ENCODE data around the gene BCAS3. TPM values are rescaled to one million over a fixed set of nuclear protein-coding genes. Genes with fewer than 3 reads are reported as not detected.

BCAS3 gene
- total and polyA plus RNA-seq, 5 experiments from 2014 or later = 25.7 to 41.4 (median 32.8) TPM

GRCh38 chr17:61221597-61222471 is 544.2 kb downstream of the BCAS3 start:
- DNase-seq = peak in 3 of 10 donors; percentile 5 to 32 (median 29)
- Mint-ChIP-seq H3K27me3 (no peaks in the 10 kb centered on the region), H3K36me3 (no peaks in the 10 kb centered on the region), H3K4me1 (peaks cover 26 to 44% (median 38%) of the 10 kb centered on the region in 4 donors), H3K9me3 (no peaks in the 10 kb centered on the region), H3K4me3 (peak overlapping the region; percentile 34 to 85 (median 76)), H3K27ac (peak overlapping the region in 7 of 10 donors; percentile 35 to 87 (median 73))
- ATAC-seq = peak in 1 of 2 donors; percentile 54
- POLR2A ChIA-PET = interaction anchor here (0.6 to 0.8 kb wide), 3 partner anchors 8 to 24 kb away, joined by 3 to 5 read pairs (median 3); no protein-coding TSS in a partner anchor

DNA sequence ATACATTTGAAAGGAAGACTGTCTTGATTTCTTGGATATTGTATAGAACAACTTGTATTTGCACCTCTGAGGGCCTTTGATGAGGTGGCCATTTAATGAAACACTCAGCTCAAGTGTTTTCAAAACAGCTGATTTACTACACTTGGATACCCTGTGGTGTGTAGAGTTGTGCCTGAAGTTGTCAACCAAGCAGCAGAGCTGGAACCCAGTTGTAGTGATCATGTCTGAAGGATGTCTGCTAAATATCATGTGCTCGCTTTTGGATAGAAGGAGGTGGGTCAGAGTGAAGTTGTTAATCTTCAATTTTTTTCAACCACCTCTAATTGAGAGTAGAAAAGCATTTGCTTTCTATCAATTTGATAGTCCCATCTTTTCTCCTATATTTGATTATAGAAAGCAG is 546.1 kb downstream of the BCAS3 start:
- Mint-ChIP-seq H3K4me3 (peak overlapping the region in 6 of 10 donors; percentile 50 to 82 (median 68)), H3K36me3 (no peaks in the 10 kb centered on the region), H3K27me3 (no peaks in the 10 kb centered on the region), H3K4me1 (peaks cover 28 to 39% (median 36%) of the 10 kb centered on the region in 4 donors), H3K9me3 (no peaks in the 10 kb centered on the region), H3K27ac (peak overlapping the region in 1 of 10 donors; percentile 62)
- ATAC-seq = no peak
- DNase-seq = no peak
- POLR2A ChIA-PET = no interaction called here

DNA sequence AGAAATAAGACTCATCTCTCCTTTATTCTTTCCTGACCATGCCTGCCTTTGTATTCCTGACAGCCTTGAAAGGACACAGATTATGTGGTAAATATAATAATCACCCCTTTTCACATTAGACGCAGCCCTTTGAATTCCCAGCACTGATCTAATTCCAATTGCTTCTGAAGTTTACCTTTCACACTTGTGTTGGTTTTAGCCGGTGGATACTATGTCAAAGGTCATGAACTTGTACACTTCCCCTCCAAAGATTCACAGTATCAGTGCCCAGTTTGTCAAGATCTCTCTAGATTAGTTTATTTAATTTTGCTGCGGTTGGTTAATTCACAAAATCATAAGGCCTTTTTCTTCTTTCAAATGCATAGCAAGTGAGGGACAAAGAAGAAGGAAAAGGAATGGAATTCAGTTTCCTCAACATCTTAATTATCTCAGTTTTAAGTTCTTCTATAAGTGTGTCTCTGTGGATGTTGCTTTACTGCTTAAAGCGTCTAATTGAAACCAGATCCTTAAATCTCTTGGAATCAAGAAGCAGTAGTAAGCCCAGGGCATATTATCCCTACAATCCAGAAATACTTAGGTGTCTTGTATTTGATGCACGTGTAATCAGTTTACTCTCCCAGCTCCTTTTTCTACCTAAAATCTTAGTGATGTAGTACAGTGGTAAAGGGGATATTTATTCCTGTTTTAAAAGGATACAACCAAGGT is 547.7 kb downstream of the BCAS3 start:
- POLR2A ChIA-PET = no interaction called here
- Mint-ChIP-seq H3K27me3 (no peaks in the 10 kb centered on the region), H3K4me1 (peaks cover 26 to 34% (median 32%) of the 10 kb centered on the region in 4 donors), H3K27ac (no peak overlapping the region), H3K4me3 (no peak overlapping the region), H3K9me3 (no peaks in the 10 kb centered on the region), H3K36me3 (no peaks in the 10 kb centered on the region)
- DNase-seq = no peak
- ATAC-seq = no peak

DNA sequence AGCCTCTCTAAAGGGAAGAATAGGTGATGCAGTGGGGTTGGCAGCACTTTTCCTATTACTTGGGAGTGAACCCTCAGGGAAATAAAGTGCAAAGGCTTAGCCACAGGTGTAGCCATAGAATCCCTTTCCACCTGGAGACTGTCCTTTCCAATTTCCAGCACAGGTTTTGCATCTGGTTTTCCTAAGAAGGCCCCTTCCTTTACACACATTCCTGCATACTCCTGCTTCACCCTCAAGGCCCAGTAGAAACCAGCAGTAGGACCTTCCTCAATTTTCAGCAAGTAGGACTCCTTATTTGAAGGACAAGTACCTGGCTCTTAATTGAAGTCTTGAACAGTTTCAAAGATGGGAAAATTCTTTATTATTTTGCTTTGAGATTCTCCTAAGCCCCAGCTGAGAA is 550.2 kb downstream of the BCAS3 start:
- DNase-seq = no peak
- H3K27ac Mint-ChIP-seq = no peak overlapping the region
- H3K9me3 Mint-ChIP-seq = no peaks in the 10 kb centered on the region
- H3K4me1 Mint-ChIP-seq = peaks cover 9 to 11% (median 9%) of the 10 kb centered on the region in 4 donors
- POLR2A ChIA-PET = no interaction called here
- H3K27me3 Mint-ChIP-seq = no peaks in the 10 kb centered on the region
- no peaks in the 10 kb centered on the region for H3K36me3 Mint-ChIP-seq
- no peak for ATAC-seq
- no peak overlapping the region for H3K4me3 Mint-ChIP-seq

DNA sequence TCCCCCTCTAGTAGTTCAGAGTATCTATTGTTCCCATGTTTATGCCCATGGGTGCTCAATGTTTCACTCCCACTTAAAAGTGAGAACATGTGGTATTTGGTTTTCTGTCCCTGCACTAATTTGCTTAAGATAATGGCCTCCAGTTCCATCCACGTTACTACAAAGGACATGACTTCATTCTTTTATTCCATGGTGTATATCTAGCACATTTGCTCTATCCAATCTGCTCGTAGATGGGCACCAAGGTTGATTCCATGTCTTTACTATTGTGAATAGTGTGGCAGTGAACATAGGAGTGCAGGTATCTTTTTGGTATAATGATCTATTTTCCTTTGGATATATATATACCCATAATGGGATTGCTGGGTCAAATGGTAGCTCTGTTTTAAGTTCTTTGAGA is 552.8 kb downstream of the BCAS3 start:
- Mint-ChIP-seq H3K27me3 (no peaks in the 10 kb centered on the region), H3K4me3 (no peak overlapping the region), H3K4me1 (peaks cover 0 to 5% (median 2%) of the 10 kb centered on the region in 4 donors), H3K9me3 (no peaks in the 10 kb centered on the region), H3K27ac (no peak overlapping the region), H3K36me3 (no peaks in the 10 kb centered on the region)
- DNase-seq (no peak), ATAC-seq (no peak)
- POLR2A ChIA-PET = no interaction called here

GRCh38 chr17:61230972-61231820 is 553.5 kb downstream of the BCAS3 start:
- H3K27me3 Mint-ChIP-seq = no peaks in the 10 kb centered on the region
- H3K4me3 Mint-ChIP-seq = no peak overlapping the region
- H3K4me1 Mint-ChIP-seq = peaks cover 0 to 5% (median 2%) of the 10 kb centered on the region in 4 donors
- POLR2A ChIA-PET = no interaction called here
- H3K9me3 Mint-ChIP-seq = no peaks in the 10 kb centered on the region
- ATAC-seq (no peak), DNase-seq (no peak)
- H3K36me3 Mint-ChIP-seq = no peaks in the 10 kb centered on the region
- H3K27ac Mint-ChIP-seq = no peak overlapping the region

DNA sequence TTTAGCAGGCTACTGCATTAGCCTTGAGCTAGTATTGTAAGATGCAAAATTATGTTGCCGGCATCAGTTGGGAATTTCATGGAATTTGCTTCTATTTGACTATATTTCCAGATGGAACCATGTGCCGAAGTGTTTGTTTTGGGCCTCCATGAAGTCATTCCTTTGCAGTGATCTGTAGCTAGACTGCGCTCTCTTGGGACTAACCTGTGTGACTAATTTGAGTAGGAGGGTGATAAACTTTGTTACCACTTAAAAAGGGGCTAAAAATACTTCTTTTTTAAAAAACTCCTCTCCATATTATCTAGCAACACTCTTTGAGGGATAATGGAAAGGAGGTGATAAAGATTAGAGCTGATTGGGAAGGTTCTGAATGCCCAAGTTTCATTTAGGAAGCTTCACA is 555.2 kb downstream of the BCAS3 start:
- H3K9me3 Mint-ChIP-seq = no peaks in the 10 kb centered on the region
- no peaks in the 10 kb centered on the region for H3K27me3 Mint-ChIP-seq
- ATAC-seq = no peak
- no peak for DNase-seq
- no peak overlapping the region for H3K4me3 Mint-ChIP-seq
- POLR2A ChIA-PET = interaction anchor here (0.6 kb wide), 1 partner anchor 10 kb away, joined by 5 read pairs; no protein-coding TSS in a partner anchor
- no peaks in the 10 kb centered on the region for H3K36me3 Mint-ChIP-seq
- H3K27ac Mint-ChIP-seq = no peak overlapping the region
- H3K4me1 Mint-ChIP-seq = peaks cover 0 to 5% (median 2%) of the 10 kb centered on the region in 4 donors

DNA sequence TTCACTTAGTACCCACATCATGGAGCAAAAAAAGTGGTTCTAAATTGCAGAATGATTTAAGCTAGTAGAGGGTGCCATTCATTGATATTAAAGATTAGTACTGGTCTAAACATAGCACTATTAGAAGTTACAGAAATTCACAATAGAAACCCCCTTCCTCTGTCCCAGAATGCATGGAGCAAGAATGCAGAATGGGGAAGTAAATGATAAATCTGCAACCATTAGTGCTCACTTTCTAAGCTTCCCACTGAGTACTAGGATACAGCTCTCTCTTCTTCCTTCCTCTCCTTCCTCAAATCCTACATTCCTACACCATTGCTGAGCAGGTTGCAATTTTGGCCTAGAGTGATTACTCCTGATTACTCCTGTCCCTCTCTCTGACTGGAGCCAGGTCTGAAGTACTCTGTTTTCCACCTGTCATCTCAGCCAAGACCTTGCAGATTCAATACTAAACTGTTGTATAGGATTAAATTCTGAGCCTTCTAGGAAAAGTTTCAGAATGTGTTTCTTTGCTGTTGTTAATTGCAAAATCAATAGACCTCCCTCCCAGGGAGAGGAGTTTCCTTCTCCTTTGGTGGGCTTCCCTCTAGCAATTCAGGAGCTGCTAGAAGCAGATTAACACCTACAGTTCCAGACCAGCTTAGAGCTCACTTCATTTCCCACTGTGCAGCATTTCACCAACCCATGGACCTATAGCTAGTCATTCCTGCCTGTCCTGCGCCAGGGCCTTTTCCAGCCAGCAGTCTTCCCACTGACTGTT is 556.5 kb downstream of the BCAS3 start:
- no peak for DNase-seq
- Mint-ChIP-seq H3K36me3 (no peaks in the 10 kb centered on the region), H3K27me3 (no peaks in the 10 kb centered on the region), H3K4me1 (peaks cover 0 to 5% (median 2%) of the 10 kb centered on the region in 4 donors), H3K9me3 (no peaks in the 10 kb centered on the region), H3K27ac (no peak overlapping the region), H3K4me3 (no peak overlapping the region)
- POLR2A ChIA-PET = no interaction called here
- ATAC-seq = no peak

GRCh38 chr17:61235001-61235826 is 557.6 kb downstream of the BCAS3 start:
- POLR2A ChIA-PET = no interaction called here
- Mint-ChIP-seq H3K4me1 (peaks cover 0 to 5% (median 2%) of the 10 kb centered on the region in 4 donors), H3K27ac (no peak overlapping the region), H3K36me3 (no peaks in the 10 kb centered on the region), H3K9me3 (no peaks in the 10 kb centered on the region), H3K4me3 (no peak overlapping the region), H3K27me3 (no peaks in the 10 kb centered on the region)
- ATAC-seq (no peak), DNase-seq (no peak)

GRCh38 chr17:61235827-61236197 is 558.2 kb downstream of the BCAS3 start:
- POLR2A ChIA-PET = no interaction called here
- H3K36me3 Mint-ChIP-seq = no peaks in the 10 kb centered on the region
- no peak for ATAC-seq

GRCh38 chr17:61237275-61237674 is 559.6 kb downstream of the BCAS3 start:
- H3K4me3 Mint-ChIP-seq = no peak overlapping the region
- H3K9me3 Mint-ChIP-seq = no peaks in the 10 kb centered on the region
- H3K36me3 Mint-ChIP-seq = peaks cover 0 to 2% (median 0%) of the 10 kb centered on the region in 3 donors
- POLR2A ChIA-PET = no interaction called here
- ATAC-seq = no peak
- H3K27ac Mint-ChIP-seq = no peak overlapping the region
- no peaks in the 10 kb centered on the region for H3K27me3 Mint-ChIP-seq
- peaks cover 0 to 1% (median 0%) of the 10 kb centered on the region in 4 donors for H3K4me1 Mint-ChIP-seq
- DNase-seq = no peak

More at GRCh38 chr17:61235827-61236197, 558.2 kb downstream of the BCAS3 start:
- Mint-ChIP-seq H3K4me1 (peaks cover 0 to 5% (median under 1%) of the 10 kb centered on the region in 4 donors), H3K9me3 (no peaks in the 10 kb centered on the region), H3K27me3 (no peaks in the 10 kb centered on the region), H3K27ac (peak overlapping the region in 1 of 10 donors; percentile 27), H3K4me3 (no peak overlapping the region)
- no peak for DNase-seq

Measured in naive thymus-derived CD8-positive, alpha-beta T cell (primary cell).